Smooth muscle cell of the brain vasculature (primary cell): ENCODE data around the gene CLSTN2.

Experiments used
- DNase-seq: peaks from one replicate; pipeline ENCODE4 v3.0.0-alpha.2; 2012; ENCODE audit warnings: low read depth, low spot score

Gene CLSTN2

DNA sequence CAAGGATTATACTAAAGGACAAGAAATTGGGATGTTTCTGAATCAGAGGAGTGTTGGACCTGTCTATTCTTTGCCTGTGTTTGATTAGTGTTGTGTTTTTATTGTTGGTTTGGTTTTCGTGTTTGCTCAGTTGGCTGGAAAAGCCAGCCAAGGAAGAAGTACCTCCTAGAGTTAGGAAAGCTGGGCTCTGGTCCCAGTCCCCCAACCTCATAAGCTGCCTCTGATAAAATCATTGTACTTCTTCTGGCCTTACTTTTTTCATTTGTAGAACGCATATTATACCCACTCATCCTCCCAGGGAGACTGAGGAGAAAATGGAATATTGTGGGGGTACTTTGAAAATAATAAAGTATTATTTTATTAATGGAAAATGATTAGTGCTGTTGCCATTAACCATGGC lies 565.5 kb downstream of the CLSTN2 start:
- DNase-seq = no peak

DNA sequence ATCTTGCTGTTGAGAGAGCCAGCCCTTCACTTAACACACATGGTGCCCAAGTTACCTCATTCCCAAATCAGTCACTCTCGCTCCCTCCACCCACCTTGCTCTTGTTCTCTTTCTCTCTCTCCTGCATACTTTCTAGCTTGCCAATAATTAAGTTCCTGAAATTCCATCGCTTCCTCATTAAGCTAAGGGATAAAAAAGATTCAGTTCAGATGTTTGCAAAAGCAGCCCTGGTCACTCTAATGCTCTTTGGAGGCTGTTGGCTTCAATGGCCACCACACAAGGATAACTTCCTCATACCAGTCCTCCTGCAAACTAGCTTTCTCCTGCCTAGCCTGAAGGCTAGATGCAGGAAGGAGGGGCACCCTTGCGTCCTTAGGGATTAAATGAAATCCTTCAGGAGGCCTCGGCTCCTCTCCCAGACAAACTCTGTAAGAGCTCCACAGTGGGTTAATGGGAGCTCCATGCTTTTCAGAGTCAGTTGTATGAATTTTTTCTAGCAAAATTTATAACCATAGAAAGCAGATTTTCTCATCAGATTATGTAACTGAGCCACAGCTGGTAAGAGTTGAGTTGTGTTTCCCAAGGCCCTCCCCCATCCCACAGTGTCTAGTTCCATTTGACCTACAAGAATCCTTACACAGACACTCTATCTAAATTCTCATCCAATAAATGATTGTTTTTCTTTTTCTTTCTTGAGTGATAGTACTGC lies 566.2 kb downstream of the CLSTN2 start:
- no peak for DNase-seq

DNA sequence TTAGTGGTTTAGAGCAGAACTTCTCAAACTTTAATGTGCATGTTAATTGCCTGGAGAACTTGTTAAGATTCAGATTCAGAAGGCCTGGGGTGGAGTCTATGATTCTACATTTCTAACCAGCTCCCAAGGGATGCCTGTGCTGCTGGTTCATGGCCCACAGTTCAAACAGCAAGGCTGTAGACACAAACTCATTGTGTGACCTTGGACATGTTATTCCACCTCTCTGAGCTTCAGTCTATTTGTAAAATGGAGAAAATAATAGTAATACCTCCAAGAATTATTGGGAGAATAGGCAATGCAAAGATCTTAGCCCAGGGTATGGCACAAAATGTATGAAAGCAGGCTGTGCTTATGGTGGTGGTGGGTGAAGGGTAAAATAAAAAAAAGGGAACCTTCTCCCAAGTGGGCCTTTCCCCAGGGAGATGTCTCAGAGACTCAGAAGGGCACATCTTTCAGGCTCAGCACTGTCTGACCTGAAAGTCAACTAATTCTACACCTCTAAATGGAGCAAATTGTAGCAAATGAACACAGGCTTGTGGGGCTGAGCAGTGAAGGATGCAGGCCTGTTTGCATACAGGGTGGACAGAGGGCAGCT lies 566.9 kb downstream of the CLSTN2 start:
- no peak for DNase-seq

DNA sequence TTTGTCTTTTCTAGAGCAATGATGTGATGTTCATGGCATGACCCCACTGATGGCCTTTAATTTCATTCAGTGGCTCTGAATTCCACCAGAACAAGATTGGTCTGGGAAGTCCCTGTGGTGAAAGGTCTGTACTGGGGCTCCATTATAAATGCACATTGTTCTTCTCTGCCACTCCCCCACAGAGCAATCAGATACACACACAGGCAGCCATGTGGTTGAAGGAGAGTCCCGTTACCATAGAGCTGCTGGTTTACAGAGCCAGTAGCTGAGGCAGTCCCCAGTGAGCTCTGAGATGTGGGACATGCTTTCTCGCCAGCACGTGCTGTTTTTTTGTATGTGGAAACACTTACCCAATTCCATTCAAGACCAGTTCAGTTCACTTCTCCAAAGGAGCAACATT lies 570.2 kb downstream of the CLSTN2 start:
- no peak for DNase-seq

DNA sequence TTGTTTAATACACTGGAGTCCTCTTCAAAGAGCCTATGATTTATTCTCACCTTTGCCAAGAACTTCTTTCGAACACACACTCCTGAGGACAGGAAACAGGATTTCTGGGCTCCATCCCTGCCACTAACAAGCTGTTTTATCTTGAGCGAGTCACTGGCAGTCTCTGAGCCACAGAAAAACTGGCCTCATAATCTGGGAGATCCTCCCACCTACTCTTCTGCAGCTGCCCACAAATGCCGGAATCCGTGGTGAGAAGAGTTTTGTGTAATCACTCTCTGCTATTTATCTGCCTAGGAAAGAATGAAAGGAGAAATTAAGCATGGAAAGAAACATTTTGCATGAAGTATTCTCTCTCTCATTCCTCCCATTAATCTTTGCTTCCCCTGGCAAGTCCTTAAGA lies 570.9 kb downstream of the CLSTN2 start:
- no peak for DNase-seq

DNA sequence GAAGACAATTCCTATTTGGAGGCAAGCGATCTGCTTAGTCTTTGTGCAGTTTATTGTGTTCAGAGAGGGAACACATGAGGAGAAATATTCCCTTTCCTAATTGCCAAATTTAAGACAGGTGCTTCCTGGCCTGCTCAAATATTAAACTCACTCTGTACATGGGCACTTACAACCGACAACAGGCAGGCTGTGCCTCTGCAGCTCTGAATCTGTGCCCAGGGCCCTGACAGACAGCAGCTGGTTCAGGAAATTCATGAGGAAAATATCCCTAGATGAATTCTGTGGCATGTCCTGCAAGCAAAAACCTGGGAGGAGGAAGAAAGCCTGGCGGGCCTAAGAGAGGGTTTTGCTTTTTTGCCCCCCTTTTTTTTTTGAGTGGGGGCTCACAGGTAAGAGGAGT lies 573.6 kb downstream of the CLSTN2 start:
- no peak for DNase-seq

DNA sequence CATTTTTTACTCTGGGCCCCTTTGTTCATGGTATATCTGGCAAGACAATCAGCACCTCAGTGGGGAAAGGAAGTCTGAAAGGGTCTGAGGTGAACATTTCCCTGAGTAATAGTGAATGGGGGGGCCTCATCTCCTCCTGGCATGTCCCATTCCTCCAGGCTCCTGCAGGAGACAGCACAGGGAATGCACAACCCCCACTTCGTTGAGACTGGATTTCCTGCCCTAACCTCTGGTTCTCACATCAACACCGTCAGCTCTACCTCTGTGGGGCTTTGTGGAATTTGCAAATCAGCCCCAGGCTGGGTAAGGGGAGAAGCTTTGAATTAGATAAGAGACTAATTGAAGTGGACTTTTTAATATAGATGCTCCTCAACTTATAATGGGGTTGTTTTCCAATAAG lies 574.5 kb downstream of the CLSTN2 start:
- DNase-seq = no peak

DNA sequence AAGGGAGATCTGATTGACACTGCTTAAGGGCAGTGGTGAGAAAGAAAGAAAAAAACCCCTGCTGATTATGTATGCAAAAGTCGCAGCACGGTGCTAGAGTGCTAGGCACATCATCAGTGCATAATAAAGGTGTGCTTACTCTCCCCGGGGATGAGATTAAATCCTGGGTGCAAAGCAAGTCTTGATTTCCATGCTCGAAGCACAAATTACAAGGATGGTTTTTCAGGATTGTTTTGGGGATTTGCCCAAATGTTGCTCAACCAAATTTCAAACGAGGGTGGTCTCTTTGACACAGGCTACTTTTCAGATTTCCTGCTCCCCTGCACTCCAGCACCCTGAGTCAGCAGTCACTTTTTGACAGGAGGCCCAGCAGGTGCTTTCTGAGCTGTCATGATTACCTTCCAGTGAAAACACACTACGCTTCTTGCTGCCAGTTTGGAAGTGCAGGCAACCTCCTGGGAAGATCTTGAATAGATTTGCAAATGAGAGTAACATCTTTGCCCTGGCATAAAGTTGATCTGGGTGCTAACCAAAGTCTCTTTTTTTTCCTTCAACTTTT lies 575.4 kb downstream of the CLSTN2 start:
- no peak for DNase-seq

DNA sequence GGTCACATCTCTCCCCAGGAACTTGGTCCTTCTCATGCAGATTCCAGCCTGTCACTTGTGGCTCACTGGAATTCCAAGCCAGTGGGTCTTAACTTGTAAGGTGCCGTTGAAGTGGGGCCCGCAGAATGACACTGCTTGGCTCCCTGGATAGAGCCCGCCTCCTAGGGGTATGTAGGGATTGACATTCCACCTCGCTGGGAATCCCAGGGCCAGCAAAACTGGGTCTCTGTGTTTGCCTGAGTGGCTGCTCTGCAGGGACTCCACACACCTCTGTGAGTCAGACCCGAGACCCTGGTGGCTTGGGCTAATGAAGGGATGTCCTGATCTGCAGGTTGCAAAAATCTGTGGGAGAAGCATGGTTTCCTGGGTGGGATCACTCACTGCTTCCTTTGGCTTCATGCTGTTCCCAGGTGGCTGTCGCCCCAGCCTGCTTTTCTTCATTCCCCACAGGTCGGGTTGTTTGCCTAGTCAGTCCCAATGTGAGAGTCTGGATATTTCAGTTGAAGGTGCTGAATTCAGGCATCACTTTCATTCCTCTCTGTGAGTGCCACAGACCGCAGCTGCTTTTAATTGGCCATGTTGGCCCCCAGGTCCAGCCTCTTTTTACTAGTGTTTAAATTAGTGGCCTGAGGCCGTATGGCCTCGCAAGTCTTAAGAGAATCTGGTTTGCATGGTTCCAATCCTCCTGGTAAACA lies 586.9 kb downstream of the CLSTN2 start:
- DNase-seq = no peak

DNA sequence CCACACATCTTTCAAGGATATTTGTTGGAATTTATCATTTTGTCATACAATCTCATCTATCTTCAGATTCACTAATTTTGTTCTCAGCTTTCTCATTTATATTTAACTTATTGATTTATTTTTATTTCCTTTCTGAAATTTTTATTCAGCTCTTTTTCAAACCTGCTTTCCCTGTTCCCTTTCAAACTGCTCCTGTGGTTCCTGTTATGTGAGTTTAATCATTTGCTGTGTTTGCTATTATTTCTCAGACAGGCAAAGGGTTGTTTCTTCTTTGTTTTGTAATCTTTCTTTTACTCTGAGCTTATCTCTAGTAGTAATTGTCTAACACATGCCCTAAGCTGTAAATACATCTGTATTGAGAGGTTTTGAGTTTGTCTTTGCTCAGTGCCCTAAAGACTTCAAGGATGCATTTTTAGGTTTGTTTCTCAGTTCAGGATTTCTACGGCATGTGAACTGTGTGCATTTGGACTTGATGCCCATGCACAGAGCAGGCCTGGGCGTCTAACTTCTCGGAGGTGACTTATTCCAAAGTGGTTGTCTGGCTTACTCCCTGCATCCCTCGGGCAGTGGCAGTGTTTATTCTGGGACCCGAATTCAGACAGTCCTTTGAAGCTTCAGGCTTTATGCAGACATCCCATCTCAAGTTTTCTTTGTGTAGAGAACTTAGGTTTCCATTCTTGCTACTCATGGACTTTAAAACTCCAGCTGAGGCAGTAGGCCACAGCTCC lies 587.8 kb downstream of the CLSTN2 start:
- DNase-seq = no peak

DNA sequence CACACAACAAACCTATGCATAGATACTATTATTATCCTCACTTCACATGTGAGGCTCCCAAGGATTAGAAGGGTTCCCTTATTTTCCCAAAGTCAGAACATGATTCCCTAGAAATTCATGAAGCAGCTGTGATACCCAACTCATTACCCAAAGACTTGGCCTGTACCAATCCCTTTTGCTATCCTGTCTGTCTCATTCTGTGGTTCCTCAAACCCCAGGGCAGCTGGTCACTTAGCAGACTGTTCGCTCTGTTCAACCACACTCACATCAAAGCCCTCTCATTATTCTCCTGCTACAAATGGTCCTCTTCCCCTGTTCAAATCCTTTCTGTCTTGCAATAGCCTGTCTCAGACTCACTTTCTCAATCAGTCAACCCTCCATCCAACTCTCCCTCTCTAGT lies 588.6 kb downstream of the CLSTN2 start:
- no peak for DNase-seq

DNA sequence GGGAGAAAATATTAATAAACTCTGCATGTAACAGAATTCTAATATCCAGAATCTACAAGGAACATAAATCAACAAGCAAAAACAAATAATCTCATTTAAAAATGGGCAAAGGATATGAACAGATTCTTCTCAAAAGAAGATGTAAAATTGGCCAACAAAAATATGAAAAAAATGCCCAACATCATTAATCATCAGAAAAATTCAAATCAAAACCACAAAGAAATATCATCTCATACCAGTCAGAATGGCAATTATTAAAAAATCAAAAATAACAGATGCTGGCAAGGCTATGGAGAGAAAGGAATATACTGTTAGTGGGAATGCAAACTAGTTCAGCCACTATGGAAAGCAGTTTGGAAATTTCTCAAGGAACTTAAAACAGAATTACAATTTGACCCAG lies 592.2 kb downstream of the CLSTN2 start:
- DNase-seq = no peak

DNA sequence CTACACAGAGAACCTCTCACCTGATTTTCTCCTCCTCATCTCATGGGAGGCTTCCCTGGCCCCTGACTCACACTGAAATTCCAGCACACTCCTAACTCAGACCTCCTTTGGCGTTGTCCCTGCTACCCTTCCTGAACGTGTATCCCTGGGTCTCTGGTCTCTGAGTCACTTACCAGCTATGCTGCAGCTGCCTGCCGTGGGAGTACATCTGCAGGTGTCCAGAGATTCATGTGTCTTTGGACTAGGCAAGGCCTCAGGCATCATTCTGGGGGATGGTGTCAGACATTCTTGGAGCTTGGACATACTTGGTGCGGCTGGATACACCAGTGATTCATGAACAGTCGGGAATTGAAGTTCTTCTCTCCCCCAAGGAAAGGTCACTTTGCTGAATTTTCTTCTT lies 594.1 kb downstream of the CLSTN2 start:
- peak; percentile 85 for DNase-seq

DNA sequence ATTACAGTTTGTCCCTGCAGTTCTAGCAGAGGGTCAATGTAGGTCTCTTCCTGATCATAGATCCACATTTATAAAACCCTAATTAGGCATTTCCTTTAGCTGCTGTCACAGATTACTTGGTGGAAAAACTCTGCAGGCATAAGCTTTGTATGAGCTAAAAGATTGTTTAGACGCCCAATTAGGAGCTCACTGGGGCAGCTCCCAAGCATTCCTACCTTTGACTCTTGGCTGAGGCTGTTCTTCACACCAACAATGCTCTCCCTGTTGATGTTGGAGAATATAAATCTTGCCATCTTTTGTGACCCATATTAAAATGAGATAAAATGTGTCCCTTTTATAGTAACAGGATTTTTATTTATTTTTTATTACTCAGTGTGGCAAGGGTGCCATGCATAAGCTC lies 594.6 kb downstream of the CLSTN2 start:
- peak; percentile 13 for DNase-seq

DNA sequence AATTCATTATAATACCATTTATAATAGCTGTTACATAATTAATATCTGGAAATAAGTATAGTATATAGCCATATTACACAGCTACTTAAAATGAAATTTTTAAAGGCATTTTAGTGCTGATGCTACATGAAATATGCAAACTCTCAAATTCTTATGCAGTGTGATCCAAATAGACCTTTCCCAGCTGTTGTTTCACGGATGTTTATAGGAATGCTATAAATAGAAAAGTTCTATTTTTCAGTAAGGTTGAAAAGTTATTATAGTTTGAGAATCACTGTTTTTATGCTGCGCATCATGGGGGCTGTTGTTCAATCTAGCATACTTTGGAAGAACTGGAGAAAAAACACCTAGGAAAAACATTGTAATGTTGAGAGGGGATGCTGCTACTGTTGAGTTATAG lies 595.1 kb downstream of the CLSTN2 start:
- DNase-seq = no peak

DNA sequence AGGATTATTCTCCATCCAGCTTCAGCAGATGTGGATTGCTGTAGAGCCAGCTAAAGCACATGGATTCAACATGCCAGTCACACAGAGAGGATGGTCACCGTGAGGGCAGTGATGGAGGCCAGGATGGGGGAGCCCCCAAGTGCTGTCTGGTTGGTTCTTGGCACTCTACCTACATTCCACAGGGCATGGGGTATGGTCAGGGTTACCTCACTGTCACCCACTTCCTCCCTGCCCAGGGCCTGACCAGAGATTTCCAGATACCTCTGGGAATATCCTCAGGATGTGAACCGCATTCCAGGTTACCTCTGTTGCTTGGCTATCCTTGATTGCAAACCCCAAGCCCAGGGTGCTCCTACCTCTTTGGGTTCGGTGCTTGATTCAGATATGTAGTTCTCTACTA lies 595.6 kb downstream of the CLSTN2 start:
- DNase-seq = no peak

DNA sequence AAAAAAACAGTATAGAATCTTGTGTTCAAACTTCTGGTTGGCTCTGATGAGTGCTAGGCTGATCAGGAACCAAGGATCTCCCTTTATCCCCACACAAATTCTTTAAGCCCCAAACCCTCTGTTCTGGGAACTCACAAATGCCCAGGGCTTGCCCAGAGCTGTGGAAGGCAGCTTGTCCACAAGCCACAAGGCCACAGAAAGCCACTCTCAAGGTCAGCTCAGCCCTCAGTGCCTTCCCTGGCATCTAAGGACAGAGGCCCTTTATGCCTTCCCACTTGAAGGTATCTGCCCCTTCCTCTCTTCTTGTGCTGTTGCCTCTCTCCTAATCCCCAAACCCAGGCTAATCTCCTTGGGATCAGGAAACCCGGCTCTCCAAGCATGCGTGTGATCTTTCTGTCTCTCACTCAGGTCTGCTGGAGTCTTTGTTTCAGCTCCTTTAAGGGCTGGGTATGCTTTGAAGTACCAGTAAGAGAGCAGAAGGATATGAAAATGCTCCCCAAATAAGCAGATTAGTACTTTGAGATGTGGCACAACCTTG lies 597.9 kb downstream of the CLSTN2 start:
- no peak for DNase-seq

DNA sequence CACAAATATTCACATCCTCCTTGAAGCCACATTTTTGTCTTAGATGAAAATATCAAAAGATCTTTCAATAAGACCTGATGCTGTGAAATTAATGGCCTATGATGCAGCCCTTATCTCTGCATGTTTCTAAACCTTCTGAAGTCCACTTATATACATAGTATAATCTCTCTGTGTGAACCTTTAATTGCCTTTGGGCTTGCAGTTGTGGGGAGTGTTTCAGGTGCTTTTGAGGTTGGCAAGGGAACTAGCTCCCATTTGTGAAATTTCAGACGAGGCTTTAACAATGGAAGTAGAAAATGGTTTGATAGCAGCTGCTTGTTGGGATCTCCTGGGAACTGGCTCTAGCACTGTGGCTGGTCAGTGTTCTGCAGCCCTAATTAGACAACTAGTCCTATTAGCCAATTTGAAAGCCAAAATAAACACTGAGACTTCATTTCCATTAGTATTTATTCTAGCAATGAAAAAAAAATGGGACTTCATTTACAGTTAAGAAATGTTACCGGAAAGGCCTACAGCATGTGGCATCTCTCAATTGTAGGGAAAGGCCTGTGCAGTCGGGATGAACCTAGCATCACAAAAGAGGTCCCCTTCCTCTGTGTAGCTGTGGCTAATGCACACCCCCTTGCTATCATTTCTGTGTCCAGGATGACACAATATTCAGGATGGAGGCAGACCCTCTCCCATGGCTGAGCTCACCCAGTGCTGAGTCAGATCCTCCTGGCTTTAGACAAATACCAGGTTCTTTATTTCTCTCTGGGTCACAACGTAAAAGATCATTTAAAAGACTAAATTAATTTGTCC lies 602.1 kb downstream of the CLSTN2 start:
- no peak for DNase-seq

DNA sequence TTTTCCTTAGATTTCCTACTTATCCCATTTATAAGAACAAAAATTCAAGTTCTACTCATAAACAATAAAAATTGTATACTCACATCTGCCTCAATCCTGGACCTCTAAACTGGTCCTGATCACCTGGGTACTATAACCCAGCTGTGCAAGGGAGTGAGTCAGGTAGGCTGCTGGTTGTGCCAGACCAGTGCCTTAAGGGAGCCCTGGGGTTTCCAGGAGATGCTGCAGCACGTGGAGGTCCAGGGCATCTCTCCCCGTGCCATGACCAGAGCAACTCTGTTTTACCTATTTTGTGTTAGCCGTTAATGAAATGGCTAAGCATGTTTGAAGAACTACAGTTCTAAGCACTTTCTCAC lies 602.7 kb downstream of the CLSTN2 start:
- no peak for DNase-seq

DNA sequence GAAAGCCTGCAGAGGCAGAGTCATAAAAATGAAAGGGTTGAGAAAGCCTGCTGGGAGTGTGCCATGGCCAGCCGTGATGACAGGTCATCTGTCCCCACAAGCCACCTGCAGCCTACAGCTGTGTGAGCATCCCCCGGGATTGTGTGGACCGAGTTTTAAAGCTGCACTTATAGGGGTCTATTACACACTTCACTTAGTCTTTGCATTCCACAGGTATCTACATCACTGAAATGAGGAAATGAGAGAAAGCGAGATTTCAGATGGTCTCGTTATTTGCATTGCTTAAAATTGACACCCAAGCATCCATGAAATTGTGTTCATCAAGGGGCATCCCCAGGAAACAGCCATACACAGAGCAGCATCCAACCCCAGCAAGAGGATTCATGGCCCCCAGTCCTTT lies 605.3 kb downstream of the CLSTN2 start:
- DNase-seq = no peak

DNA sequence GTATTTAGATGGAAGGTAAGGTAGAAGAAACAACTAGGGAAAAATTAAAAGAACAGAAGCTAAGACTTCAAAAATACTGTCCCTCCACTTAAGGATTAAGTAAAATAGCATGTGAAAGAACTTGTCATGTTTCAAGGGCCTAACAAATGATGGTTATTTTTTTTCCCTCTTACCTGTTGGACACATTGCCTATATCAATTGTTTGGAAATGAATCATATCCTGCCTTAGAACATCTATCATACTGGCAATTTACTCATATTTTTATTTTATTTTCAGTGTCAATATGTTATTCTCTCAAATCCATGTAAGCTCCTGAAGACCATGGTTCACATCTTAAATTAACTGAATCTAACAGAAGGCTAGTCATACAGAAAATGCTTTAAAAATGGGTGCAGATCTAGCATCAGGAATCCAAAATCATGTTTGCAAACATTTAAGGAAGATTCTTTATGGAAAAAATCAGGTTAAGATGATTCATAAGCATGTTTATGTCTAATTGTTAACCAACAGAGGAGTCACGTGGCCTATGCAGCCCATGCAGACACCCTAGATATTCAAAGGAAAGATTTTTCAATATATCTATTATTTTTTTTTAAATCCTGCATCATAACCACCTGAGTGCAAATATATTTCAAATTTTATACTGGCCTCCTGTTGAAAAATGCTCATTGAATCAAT lies 607.1 kb downstream of the CLSTN2 start:
- DNase-seq = no peak
